ENCODE measurements around the gene SLC25A12. TPM values are rescaled to one million over a fixed set of nuclear protein-coding genes. Genes with fewer than 3 reads are reported as not detected.
A peak's percentile ranks its signal among the peaks of the same experiment; 100 is the strongest.

The SLC25A12 gene
- total and polyA plus RNA-seq, 10 of the 15 experiments (the other 5 are each of a cell fraction or from before 2014, with no cell fraction given) = 20.9 to 50.0 (median 33.0) TPM

DNA sequence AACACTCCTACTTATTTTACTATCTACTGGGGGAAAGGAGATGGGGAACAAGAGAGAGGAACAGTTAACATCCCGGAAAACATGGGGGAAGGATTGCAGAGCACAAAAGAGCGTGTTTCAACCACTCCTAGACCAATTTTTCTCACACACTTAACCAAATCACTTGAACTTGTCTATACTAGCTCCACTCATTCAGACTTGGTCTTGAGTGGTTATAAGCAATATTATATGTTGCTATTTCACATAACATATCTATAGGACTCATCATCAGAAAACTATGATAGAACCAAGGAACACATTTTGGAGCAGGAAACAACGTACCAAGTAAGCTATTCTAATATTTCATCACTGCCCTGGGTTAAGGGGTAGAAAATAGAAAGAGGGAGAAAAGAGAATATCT, 31.5 kb downstream of the SLC25A12 start:
- Histone ChIP-seq H4K20me1 (ENCODE audit: control insufficient read depth, insufficient read depth) (no peaks in the 10 kb centered on the region), H3K4me3 (no peak overlapping the region), H2AFZ (ENCODE audit: control insufficient read depth, low read depth, low read length) (no peak overlapping the region), H3K9me3 (replicated peaks; ENCODE audit: control insufficient read depth, insufficient read depth, low read length) (no peaks in the 10 kb centered on the region), H3K4me1 (ENCODE audit: control insufficient read depth, insufficient read depth, low read length) (no peaks in the 10 kb centered on the region), H3K9ac (ENCODE audit: control insufficient read depth, insufficient read depth, low read length) (no peak overlapping the region), H3K4me2 (ENCODE audit: control insufficient read depth, insufficient read depth) (no peak overlapping the region), H3K27me3 (replicated peaks in 1 of 2; ENCODE audit: control insufficient read depth in 2 of 2, insufficient read depth in 2 of 2, low read length in 1 of 2) (no peaks in the 10 kb centered on the region), H3K27ac (ENCODE audit: control insufficient read depth, insufficient read depth) (no peak overlapping the region), H3K36me3 (ENCODE audit: control insufficient read depth in 2 of 2, insufficient read depth in 2 of 2, low read length in 1 of 2) (no peaks in the 10 kb centered on the region; a peak in 1 of 4 replicates), H3K79me2 (ENCODE audit: control insufficient read depth, insufficient read depth, low read length) (no peaks in the 10 kb centered on the region)
- in situ Hi-C loops (cut with MboI) = no loop called here
- ChIA-PET RAD21 (ENCODE audit: unreplicated experiment) (no interaction called here), POLR2A (no interaction called here), CTCF (no interaction called here), SMC1A (ENCODE audit: uncharacterized antibody, unreplicated experiment) (no interaction called here)
- TF ChIP-seq ETV6 (conservative IDR thresholded peaks at IDR 0.05 in 1 of 2, IDR thresholded peaks at IDR 0.05 in 1 of 2; ENCODE audit: borderline replicate concordance in 1 of 2, low read depth in 1 of 2) = no peak
- no peak for TF ChIP-seq FOS (IDR thresholded peaks at IDR 0.05; ENCODE audit: borderline replicate concordance, extremely low read depth, insufficient read length)
- no peak for TF ChIP-seq SIN3A (IDR thresholded peaks at IDR 0.05; ENCODE audit: low read depth, low read length)
- no peak for TF ChIP-seq RUNX3 (IDR thresholded peaks at IDR 0.05; ENCODE audit: low read length)
- no peak for TF ChIP-seq ZBED1 (IDR thresholded peaks at IDR 0.05; ENCODE audit: borderline replicate concordance)
- TF ChIP-seq MXI1 (IDR thresholded peaks at IDR 0.05; ENCODE audit: low read depth, low read length) = no peak
- TF ChIP-seq, protein P1, sequence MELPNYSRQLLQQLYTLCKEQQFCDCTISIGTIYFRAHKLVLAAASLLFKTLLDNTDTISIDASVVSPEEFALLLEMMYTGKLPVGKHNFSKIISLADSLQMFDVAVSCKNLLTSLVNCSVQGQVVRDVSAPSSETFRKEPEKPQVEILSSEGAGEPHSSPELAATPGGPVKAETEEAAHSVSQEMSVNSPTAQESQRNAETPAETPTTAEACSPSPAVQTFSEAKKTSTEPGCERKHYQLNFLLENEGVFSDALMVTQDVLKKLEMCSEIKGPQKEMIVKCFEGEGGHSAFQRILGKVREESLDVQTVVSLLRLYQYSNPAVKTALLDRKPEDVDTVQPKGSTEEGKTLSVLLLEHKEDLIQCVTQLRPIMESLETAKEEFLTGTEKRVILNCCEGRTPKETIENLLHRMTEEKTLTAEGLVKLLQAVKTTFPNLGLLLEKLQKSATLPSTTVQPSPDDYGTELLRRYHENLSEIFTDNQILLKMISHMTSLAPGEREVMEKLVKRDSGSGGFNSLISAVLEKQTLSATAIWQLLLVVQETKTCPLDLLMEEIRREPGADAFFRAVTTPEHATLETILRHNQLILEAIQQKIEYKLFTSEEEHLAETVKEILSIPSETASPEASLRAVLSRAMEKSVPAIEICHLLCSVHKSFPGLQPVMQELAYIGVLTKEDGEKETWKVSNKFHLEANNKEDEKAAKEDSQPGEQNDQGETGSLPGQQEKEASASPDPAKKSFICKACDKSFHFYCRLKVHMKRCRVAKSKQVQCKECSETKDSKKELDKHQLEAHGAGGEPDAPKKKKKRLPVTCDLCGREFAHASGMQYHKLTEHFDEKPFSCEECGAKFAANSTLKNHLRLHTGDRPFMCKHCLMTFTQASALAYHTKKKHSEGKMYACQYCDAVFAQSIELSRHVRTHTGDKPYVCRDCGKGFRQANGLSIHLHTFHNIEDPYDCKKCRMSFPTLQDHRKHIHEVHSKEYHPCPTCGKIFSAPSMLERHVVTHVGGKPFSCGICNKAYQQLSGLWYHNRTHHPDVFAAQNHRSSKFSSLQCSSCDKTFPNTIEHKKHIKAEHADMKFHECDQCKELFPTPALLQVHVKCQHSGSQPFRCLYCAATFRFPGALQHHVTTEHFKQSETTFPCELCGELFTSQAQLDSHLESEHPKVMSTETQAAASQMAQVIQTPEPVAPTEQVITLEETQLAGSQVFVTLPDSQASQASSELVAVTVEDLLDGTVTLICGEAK (IDR thresholded peaks at IDR 0.05; ENCODE audit: borderline replicate concordance) = no peak
- TF ChIP-seq RELA (IDR thresholded peaks at IDR 0.05; ENCODE audit: borderline replicate concordance, partially characterized antibody) = no peak
- TF ChIP-seq CREM (IDR thresholded peaks at IDR 0.05; ENCODE audit: low read depth) = no peak
- TF ChIP-seq, protein P2, sequence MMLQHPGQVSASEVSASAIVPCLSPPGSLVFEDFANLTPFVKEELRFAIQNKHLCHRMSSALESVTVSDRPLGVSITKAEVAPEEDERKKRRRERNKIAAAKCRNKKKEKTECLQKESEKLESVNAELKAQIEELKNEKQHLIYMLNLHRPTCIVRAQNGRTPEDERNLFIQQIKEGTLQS (IDR thresholded peaks at IDR 0.05; ENCODE audit: borderline replicate concordance, extremely low read depth, low read depth, low read length) = no peak
- TF ChIP-seq, protein P3, sequence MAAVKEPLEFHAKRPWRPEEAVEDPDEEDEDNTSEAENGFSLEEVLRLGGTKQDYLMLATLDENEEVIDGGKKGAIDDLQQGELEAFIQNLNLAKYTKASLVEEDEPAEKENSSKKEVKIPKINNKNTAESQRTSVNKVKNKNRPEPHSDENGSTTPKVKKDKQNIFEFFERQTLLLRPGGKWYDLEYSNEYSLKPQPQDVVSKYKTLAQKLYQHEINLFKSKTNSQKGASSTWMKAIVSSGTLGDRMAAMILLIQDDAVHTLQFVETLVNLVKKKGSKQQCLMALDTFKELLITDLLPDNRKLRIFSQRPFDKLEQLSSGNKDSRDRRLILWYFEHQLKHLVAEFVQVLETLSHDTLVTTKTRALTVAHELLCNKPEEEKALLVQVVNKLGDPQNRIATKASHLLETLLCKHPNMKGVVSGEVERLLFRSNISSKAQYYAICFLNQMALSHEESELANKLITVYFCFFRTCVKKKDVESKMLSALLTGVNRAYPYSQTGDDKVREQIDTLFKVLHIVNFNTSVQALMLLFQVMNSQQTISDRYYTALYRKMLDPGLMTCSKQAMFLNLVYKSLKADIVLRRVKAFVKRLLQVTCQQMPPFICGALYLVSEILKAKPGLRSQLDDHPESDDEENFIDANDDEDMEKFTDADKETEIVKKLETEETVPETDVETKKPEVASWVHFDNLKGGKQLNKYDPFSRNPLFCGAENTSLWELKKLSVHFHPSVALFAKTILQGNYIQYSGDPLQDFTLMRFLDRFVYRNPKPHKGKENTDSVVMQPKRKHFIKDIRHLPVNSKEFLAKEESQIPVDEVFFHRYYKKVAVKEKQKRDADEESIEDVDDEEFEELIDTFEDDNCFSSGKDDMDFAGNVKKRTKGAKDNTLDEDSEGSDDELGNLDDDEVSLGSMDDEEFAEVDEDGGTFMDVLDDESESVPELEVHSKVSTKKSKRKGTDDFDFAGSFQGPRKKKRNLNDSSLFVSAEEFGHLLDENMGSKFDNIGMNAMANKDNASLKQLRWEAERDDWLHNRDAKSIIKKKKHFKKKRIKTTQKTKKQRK (IDR thresholded peaks at IDR 0.05; ENCODE audit: low read depth, low read length) = no peak
- intact Hi-C loops (cut with micrococcal nuclease; ENCODE audit: unreplicated experiment) = no loop called here
- FAIRE-seq = no peak
- DNase-seq (ENCODE audit: low read depth, low spot score) = no peak
- WGBS (ENCODE audit: insufficient coverage, insufficient replicate concordance, low lambda C conversion rate, missing lambda C conversion rate) = 97% methylated on average over 3 of the region's 3 CpGs
- BruUV-seq (replicated peaks) = TSS peak; percentile 7
- ATAC-seq = no peak
